ENCODE results near the gene VSIG4. TPM values are rescaled to one million over a fixed set of nuclear protein-coding genes. Genes with fewer than 3 reads are reported as not detected.

The VSIG4 gene
- total RNA-seq, 1 donor from 2014 or later, result 0.54 TPM

DNA sequence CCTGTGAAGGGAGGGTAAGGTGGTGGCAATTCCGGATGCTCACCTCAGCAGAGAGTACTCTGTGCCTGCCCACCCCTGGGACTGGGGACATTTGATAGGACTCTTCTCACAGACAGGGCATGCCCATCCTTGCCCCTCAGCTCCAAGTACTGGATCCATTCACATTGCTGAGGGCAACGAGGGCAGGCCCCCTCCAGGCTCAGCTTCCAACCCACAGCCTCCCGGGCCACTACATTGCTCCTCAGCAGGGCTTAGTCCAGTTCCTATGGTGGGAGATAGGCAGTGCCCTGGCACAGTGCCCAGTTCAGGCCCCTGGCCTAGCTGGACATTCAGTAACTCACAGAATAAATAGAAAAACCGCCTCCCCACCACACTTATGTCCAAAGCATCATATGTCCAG lies 15.1 kb upstream of the VSIG4 start:
- H3K36me3 ChIP-seq (ENCODE audit: control insufficient read depth, insufficient read depth, low read length), result no peaks in the 10 kb centered on the region
- H3K4me3 ChIP-seq (ENCODE audit: low read depth, low read length), result no peak overlapping the region
- H3K27me3 ChIP-seq (ENCODE audit: control insufficient read depth, insufficient read depth, low read length), result no peaks in the 10 kb centered on the region
- DNase-seq (ENCODE audit: low read depth), result no peak
- TF ChIP-seq, protein P1, sequence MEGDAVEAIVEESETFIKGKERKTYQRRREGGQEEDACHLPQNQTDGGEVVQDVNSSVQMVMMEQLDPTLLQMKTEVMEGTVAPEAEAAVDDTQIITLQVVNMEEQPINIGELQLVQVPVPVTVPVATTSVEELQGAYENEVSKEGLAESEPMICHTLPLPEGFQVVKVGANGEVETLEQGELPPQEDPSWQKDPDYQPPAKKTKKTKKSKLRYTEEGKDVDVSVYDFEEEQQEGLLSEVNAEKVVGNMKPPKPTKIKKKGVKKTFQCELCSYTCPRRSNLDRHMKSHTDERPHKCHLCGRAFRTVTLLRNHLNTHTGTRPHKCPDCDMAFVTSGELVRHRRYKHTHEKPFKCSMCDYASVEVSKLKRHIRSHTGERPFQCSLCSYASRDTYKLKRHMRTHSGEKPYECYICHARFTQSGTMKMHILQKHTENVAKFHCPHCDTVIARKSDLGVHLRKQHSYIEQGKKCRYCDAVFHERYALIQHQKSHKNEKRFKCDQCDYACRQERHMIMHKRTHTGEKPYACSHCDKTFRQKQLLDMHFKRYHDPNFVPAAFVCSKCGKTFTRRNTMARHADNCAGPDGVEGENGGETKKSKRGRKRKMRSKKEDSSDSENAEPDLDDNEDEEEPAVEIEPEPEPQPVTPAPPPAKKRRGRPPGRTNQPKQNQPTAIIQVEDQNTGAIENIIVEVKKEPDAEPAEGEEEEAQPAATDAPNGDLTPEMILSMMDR (IDR thresholded peaks at IDR 0.05; ENCODE audit: insufficient read depth, low read length, poor library complexity, severe bottlenecking), result no peak

DNA sequence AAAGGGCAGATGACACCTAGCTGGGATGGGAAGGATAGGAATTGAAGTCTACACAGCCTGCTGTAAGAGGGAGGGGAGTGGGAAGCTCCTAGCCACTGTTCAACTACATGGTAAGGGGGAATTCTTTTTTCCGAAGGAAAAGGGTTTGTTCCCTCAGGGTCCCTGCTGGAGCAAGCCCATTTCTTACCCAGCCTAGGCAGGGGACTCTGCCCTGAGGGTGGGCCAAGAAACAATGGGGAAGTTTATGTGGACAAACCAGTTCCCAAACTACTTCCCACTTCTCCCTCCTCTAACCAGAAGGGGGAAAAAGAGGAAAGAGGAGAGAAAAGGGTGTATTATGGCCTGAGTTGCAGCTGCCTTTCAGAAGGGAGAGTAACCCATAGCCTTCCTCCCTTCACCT lies 13.5 kb upstream of the VSIG4 start:
- DNase-seq (ENCODE audit: low read depth), result no peak
- TF ChIP-seq, protein P1 (IDR thresholded peaks at IDR 0.05; ENCODE audit: insufficient read depth, low read length, poor library complexity, severe bottlenecking), result no peak
- Histone ChIP-seq H3K27me3 (ENCODE audit: control insufficient read depth, insufficient read depth, low read length) (no peaks in the 10 kb centered on the region), H3K36me3 (ENCODE audit: control insufficient read depth, insufficient read depth, low read length) (no peaks in the 10 kb centered on the region), H3K4me3 (ENCODE audit: low read depth, low read length) (no peak overlapping the region)

GRCh38 chrX:66051980-66052379 lies 12.1 kb upstream of the VSIG4 start:
- TF ChIP-seq, protein P1 (IDR thresholded peaks at IDR 0.05; ENCODE audit: insufficient read depth, low read length, poor library complexity, severe bottlenecking), result no peak

DNA sequence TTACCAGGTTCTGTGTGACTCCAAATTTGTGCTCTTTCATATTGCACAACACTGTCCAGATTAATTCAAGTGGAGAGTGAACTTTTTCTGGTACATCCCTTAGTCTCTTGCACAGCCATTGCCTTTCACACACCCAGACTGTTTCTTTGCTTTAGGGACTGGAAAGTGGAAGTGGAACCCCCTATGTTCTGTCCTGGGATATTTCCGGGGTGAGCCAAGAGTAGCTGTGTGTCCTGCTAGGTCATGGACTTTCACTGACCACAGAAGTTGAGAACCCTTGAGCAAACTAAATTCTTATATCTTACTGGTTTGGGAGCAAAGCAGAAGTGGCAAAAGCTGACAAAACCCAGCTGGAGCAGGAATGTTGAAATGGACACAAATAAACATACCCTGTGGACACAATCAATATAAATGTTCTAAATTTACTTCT lies 10.3 kb upstream of the VSIG4 start:
- TF ChIP-seq, protein P1 (IDR thresholded peaks at IDR 0.05; ENCODE audit: insufficient read depth, low read length, poor library complexity, severe bottlenecking), result no peak
- no peak for DNase-seq (ENCODE audit: low read depth)
- H3K27me3 ChIP-seq (ENCODE audit: control insufficient read depth, insufficient read depth, low read length), result no peaks in the 10 kb centered on the region
- no peak overlapping the region for H3K4me3 ChIP-seq (ENCODE audit: low read depth, low read length)
- H3K36me3 ChIP-seq (ENCODE audit: control insufficient read depth, insufficient read depth, low read length), result no peaks in the 10 kb centered on the region

More at GRCh38 chrX:66051980-66052379, 12.1 kb upstream of the VSIG4 start:
- no peaks in the 10 kb centered on the region for H3K36me3 ChIP-seq (ENCODE audit: control insufficient read depth, insufficient read depth, low read length)
- DNase-seq (ENCODE audit: low read depth), result no peak
- H3K4me3 ChIP-seq (ENCODE audit: low read depth, low read length), result no peak overlapping the region
- H3K27me3 ChIP-seq (ENCODE audit: control insufficient read depth, insufficient read depth, low read length), result no peaks in the 10 kb centered on the region

DNA sequence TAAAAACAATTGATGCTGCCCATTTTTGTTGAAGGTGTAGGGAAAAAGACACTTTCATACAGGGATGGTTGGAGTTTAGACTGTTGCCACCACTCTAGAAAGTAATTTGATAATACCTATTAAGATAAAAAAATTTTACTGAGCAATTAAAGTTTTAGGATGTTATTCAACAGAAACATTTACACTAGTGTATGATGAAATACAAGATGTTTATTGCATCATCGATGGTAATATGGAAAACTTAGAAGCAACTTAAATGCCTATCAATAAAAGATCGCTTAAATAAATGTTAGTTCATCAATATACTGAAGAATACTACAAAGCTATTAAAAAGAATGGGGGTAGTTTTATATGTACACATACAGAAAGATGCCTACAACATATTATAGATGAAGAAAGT lies 9.2 kb upstream of the VSIG4 start:
- Histone ChIP-seq H3K36me3 (ENCODE audit: control insufficient read depth, insufficient read depth, low read length) (no peaks in the 10 kb centered on the region), H3K4me3 (ENCODE audit: low read depth, low read length) (no peak overlapping the region), H3K27me3 (ENCODE audit: control insufficient read depth, insufficient read depth, low read length) (no peaks in the 10 kb centered on the region)
- DNase-seq (ENCODE audit: low read depth), result no peak
- TF ChIP-seq, protein P1 (IDR thresholded peaks at IDR 0.05; ENCODE audit: insufficient read depth, low read length, poor library complexity, severe bottlenecking), result no peak

DNA sequence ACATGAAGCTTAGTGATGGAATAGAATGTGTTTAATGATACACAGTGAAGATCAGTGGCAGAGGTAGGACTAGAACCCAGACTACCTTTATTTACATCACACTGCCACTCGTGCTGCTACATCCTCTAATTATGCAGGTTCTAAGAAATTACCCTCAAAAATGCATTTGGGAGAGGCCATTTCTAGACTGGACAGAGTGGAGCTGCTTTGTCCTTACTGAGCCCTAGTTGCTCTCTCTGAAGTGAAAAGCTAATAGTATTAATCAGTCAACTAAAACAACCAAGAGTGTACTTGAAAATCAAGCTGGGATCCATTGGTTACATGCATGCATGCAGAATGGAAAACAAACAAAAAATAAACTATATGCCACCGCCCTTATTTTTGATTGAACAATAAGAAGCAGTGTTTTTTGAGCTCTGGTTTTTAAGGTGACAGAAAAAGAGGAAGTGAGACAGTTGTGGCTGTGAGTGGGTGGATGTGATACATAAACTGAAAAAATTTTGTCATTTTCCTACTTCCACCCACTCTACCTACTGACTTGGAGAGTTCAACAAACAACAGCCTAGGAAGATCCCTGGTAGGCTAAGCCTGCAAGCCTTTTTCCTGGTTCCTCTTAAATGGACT lies 6.8 kb upstream of the VSIG4 start:
- no peaks in the 10 kb centered on the region for H3K27me3 ChIP-seq (ENCODE audit: control insufficient read depth, insufficient read depth, low read length)
- no peak overlapping the region for H3K4me3 ChIP-seq (ENCODE audit: low read depth, low read length)
- DNase-seq (ENCODE audit: low read depth), result no peak
- TF ChIP-seq, protein P1 (IDR thresholded peaks at IDR 0.05; ENCODE audit: insufficient read depth, low read length, poor library complexity, severe bottlenecking), result no peak
- no peaks in the 10 kb centered on the region for H3K36me3 ChIP-seq (ENCODE audit: control insufficient read depth, insufficient read depth, low read length)
